Stimulated activated CD8-positive, alpha-beta memory T cell treated with anti-CD3 and anti-CD28 coated beads, Interleukin-7, amount 100 ng/mL, for 1 hour (primary cell): Measurements from ENCODE around the gene CFAP77.
A peak's percentile ranks its signal among the peaks of the same experiment; 100 is the strongest.
"Not testable (repeated sequence)": the region's sequence is repeated elsewhere in the genome, so short reads cannot be mapped to it uniquely, and the experiment has no call there.

Experiments
- DNase-seq, 2 donors: peaks; one replicate each; pipeline ENCODE4 v3.0.0-alpha.2; 2020; ENCODE audit warnings: low read depth in 2 of 2

CFAP77 gene

DNA sequence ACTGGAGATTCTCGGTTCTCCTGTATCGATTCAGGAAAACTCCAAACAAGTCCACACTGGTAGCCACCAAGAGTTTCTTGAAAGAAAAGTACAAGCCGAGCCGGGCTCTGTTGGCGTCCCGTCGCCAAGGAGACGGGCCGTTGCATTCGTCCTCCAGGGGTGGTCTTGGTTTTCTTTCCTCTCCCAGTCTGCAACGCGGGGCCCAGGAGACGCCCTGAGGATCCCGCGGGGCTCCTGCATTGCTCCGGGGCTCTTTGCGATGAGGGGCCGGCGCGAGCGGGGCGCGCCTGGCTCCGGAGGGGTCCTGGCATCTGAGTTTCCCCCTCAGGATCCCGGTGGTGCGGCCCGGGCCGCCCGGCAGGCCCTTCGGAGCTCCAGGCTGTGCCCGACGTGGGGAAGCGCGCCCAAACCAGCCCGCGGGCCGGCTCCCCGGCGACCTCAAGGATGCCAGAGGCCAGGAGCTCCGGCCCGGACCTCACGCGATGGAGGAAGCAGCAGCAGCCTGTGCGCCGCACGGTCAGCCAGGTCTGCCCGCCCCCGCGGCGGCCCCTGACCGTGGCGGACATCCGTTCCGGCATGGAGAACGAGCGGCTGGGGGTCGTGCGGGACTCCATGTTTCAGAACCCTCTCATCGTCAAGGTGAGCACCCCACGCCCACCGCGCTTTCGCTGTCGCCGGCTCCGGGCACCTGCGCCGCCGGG is at the start of gene CFAP77:
CFAP77 (plus strand) TSS at position 384 of the 701 bp plus-strand sequence; CDS start at position 445, 61 bp downstream.
- no peak for DNase-seq

GRCh38 chr9:132364068-132364467 is 45.9 kb upstream of the CFAP77 start:
- DNase-seq, result no peak

DNA sequence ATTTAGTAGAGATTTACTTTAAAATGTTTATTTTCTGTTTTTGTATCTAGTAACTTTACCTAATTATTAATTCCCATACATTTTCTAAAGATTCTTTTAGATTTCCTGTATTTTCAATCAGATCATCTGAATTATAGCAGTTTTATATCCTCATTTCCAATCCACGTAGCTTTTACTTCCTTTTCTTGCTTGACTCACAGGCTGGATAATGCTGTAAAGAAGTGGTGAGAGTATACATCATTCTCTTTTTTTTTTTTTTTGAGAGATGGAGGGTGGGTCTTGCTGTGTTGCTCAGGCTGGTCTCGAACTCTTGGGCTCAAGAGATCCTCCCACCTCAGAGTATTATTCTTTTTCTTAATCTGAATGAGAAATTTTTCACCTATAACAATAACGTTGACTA is 44.0 kb upstream of the CFAP77 start:
- DNase-seq, result no peak

DNA sequence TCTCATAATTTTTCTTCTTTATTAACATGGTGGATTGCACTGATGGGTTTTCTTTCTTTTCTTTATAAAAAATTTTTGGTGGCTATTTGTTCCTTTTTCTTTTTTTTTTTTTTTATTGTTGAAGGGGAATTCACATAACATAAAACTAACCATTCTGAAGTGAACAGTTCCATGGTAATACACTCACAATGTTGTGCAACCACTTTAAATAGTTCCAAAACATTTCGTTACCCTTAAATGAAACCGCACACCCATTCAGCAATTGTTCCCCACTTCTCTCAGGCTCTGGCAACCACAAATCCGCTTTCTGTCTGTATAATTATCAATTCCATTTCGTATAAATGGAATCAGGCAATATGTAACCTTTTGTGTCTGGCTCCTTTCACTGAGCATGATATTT is 43.5 kb upstream of the CFAP77 start:
- no peak for DNase-seq

DNA sequence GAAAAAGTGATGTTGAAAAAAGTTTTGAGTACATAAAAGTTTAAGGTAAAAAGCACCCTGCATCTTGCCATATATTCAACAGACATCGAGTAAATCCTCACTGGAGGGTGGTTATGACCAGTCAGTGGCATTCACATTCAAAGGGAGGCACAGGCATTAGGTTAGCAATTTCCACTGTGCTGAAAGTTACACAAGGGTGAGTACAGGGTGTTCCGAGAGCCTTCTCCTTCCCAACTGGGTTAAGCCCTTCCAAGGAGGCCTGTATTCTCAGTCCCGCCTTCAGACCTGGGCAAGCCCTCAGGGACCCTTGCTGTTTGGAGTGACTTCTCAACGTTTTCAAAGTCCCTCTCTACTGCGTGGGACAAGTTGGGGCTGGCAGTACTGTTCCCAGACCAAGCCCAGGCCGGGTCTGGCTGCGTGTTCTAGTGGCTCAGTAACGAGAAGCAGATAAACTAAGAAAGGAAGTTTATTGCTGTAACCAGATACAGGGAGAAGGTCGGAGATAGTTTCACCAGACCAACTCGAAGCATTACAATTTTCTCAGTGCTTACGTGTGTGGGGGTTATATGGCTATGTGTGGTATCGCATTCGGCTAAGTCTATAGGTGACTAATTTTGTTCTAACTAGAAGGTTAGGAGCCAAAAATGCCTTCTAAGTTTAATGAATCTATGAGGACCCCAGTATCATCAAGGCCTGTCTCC is 42.2 kb upstream of the CFAP77 start:
- DNase-seq, result no peak

DNA sequence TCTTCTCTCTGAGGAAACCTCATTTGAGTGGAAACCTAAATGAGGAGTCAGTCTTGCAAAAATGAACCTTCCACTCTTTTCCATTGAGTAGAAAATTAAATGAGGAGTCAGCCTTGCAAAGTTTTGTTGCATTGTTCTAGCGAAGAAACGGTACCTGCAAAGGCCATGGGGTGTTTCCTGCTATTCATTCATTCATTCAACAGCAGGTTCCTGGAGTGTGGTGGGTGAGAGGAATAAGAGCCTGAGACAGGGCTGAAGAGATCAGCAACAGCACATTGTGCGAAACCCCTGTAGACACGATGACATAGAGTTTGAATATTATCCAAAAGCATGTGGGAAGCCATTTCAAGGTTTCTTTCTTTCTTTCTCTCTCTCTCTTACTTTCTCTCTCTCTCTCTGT is 40.6 kb upstream of the CFAP77 start:
- DNase-seq, result no peak

- DNase-seq, result no peak
Observed at GRCh38 chr9:132370592-132370991, 39.4 kb upstream of the CFAP77 start.

DNA sequence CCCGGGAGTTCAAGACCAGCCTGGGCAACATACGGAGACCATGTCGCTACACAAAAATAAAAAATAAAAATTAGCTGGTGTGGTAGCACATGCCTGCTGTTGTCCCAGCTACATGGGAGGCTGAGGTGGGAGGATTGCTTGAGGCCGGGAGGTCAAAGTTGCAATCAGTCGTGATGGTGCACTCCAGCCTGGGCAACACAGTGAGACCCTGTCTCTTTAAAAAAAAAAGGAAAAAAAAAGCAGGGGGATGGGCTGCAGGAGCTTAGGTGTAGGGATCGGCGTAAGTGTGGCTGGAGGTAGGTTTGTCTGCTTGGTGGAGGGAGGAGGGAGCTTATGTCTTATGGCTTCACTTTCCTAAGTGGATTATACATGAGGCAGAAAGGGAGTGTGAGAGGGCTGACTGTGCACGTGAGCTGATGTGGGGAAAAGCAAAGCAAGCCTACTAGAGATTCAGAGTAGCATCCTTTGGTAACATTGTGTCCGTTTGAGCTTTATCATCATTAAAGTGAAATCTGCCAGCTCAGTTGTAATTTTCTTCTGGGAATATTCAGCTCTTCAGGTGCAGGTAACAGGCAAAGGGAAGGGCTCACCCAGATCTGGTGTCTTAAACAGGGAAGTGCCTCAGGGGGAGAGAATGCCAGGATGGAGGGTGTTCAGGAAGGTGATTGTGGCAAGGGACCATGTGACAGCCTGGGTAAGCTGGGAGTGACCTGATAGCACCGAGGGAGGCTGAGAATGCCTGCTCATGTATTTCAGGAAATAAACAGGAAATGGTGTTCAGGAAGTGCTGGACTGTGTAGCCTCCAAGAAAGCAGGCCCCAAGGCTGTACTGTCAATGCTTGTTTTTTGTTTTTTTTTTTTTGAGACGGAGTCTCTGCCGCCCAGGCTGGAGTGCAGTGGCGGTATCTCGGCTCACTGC is 37.6 kb upstream of the CFAP77 start:
- no peak for DNase-seq

DNA sequence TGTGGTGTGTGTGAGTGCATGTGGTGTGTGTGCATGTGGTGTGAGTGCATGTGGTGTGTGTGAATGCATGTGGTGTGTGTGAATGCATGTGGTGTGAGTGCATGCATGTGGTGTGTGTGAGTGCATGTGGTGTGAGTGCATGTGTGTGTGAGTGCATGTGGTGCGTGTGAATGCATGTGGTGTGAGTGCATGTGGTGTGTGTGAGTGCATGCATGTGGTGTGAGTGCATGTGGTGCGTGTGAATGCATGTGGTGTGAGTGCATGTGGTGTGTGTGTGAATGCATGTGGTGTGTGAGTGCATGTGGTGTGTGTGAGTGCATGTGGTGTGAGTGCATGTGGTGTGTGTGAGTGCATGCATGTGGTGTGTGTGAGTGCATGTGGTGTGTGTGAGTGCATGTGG is 32.2 kb upstream of the CFAP77 start:
- not testable (repeated sequence) for DNase-seq

- not testable (repeated sequence) for DNase-seq
Observed at GRCh38 chr9:132378416-132378815, 31.6 kb upstream of the CFAP77 start.

DNA sequence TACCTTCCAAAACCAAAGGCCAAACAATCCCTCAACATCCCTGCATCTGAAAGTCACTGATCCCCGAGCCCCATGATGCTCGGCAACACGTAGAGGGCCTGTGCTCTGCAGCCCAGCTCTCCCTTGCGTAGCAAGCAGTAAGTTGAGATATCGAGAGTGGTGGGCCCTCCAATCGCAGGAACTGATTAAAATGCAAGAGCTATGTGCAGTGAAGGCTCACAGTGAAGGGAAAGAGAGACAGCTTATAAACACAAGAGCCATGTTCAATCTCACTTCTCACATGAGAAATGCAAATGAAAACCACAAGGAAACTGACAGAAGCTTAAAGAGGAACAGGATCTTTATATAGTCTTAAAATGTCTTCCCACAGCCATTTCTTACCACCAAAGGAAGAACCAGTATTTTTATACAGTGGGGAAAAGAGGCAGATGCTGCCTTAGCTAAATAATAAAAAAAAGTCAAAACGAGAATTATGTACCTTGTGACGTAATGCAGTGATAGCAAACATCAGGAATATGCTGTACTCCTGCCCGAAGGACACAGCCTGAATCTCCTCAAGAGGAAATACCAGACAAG is 28.0 kb upstream of the CFAP77 start:
- DNase-seq, result no peak

DNA sequence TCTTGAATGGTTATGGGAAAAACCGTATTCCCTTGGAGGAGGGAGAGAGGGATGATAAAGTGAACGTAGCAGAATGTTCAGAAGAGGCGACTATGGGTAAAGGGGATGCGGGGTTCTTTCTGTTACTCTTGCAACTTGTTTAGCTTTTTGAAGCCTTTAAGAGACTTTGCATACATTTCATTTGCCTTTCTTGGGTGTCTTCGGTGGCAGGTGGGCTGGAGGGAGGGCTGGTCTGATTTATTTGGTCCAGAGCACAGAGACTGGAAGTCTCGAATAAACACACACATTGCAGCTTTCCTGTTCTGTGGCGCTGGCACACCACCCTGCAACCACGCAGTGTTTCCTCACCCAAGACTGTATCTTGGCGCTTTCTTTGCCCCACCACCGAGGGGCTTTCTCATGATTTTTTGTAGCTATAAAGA is 26.5 kb upstream of the CFAP77 start:
- DNase-seq, result no peak

DNA sequence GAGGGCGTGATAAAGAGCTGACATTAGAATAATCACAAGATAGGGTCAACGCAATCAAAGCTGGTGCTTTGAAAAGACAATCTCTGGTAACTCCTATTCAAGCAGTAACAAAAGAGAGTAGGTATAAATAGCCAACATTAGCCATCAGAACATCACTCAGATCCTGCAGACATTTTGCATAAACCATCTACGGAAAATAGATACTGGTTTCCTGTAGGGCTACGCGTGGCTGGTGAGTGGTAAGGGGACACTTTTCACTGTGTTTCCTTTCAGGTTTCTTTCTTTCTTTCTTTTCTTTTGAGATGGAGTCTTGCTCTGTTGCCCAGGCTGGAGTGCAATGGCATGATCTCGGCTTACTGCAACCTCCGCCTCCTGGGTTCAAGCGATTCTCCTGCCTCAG is 25.6 kb upstream of the CFAP77 start:
- no peak for DNase-seq

- no peak for DNase-seq
Observed at GRCh38 chr9:132387133-132387532, 22.9 kb upstream of the CFAP77 start.

GRCh38 chr9:132390966-132391365 is 19.0 kb upstream of the CFAP77 start:
- DNase-seq, result no peak

DNA sequence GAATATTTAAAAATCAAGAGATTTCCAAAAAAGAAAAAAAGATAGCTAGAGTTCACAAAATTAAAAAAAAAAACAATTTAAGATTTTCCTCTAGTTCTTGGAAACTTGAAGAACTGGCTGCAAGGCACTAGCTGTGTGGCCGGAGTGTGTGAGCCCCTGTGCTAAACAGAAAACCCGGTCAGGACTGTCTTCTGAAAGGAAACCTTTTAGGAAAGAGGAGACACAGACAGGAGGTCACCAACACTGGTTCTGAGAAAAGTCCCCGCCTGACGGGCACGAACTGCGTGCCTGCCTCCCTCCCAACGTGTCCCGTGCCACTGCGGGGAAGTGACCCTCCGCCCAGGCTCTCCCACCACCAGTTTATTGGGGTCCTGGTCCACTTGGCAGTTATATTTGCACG is 18.6 kb upstream of the CFAP77 start:
- no peak for DNase-seq

GRCh38 chr9:132395560-132395959 is 14.5 kb upstream of the CFAP77 start:
- no peak for DNase-seq

- no peak for DNase-seq
Observed at GRCh38 chr9:132401824-132402223, 8.2 kb upstream of the CFAP77 start.

- DNase-seq, result no peak
Observed at GRCh38 chr9:132404228-132404881, 5.7 kb upstream of the CFAP77 start.

- peak; percentile 83 to 86 for DNase-seq
Observed at GRCh38 chr9:132406554-132407122, 3.4 kb upstream of the CFAP77 start, which contains the start of gene TTF1. TSS of gene TTF1 (minus strand) at chr9:132406840. CDS start at chr9:132402821, 4,019 bp downstream.

DNA sequence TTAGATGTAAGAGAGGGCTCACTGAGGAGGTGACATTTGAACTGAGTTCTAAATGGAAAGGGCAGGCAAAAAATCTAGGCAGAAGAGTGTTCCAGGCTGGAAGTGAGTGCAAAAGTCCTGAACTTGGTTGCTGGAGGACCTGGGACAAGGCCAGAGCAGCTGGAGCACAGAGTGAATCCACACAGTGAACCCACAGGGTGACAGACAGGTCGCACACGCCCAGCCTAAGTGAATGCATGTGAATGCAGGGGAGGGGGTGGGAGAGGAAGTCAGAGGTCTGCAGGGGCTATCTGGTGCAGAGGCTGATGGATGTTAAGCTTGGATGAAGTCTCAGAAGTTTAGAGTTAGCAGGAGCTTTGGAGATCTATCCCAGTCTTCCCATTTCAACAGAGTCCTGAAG is 2.8 kb upstream of the CFAP77 start:
- DNase-seq, result no peak
